Measurements from ENCODE around the gene KRTAP1-1. TPM values are rescaled to one million over a fixed set of nuclear protein-coding genes. Genes with fewer than 3 reads are reported as not detected.

KRTAP1-1 gene
- total RNA-seq, 1 donor from 2014 or later, result not detected

- DNase-seq (ENCODE audit: low read depth), result no peak
- no peak for TF ChIP-seq CTCF (conservative IDR thresholded peaks at IDR 0.05; ENCODE audit: low read depth, low read length)
These were observed 25.8 kb downstream of the KRTAP1-1 start for GRCh38 chr17:41015454-41015853.

DNA sequence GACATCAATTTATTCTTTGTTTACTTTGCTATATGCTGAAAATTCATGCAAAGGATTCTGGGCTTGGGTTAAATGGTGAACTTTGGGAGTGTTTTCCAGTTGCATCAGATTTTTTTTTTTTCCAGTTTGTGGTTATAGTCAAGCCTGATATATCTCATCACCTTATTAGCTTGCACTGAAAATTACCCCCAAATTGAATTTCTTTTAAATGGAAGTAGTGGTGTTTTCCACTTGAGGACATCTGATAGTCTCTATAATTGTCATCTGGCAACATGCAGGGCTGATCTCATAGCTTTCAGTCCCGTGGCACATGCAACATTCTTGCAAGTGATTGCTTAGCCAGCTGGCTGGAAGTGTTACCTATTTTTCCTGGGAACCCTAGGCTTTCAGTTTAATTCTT lies 27.6 kb downstream of the KRTAP1-1 start:
- H3K4me3 ChIP-seq (ENCODE audit: low read depth, low read length), result no peak overlapping the region
- no peak for DNase-seq (ENCODE audit: low read depth)
- no peak for TF ChIP-seq CTCF (conservative IDR thresholded peaks at IDR 0.05; ENCODE audit: low read depth, low read length)

More at GRCh38 chr17:41015454-41015853, 25.8 kb downstream of the KRTAP1-1 start:
- no peak overlapping the region for H3K4me3 ChIP-seq (ENCODE audit: low read depth, low read length)

- no peak for TF ChIP-seq CTCF (conservative IDR thresholded peaks at IDR 0.05; ENCODE audit: low read depth, low read length)
- DNase-seq (ENCODE audit: low read depth), result no peak
These were observed 28.1 kb downstream of the KRTAP1-1 start for GRCh38 chr17:41013181-41013580.

DNA sequence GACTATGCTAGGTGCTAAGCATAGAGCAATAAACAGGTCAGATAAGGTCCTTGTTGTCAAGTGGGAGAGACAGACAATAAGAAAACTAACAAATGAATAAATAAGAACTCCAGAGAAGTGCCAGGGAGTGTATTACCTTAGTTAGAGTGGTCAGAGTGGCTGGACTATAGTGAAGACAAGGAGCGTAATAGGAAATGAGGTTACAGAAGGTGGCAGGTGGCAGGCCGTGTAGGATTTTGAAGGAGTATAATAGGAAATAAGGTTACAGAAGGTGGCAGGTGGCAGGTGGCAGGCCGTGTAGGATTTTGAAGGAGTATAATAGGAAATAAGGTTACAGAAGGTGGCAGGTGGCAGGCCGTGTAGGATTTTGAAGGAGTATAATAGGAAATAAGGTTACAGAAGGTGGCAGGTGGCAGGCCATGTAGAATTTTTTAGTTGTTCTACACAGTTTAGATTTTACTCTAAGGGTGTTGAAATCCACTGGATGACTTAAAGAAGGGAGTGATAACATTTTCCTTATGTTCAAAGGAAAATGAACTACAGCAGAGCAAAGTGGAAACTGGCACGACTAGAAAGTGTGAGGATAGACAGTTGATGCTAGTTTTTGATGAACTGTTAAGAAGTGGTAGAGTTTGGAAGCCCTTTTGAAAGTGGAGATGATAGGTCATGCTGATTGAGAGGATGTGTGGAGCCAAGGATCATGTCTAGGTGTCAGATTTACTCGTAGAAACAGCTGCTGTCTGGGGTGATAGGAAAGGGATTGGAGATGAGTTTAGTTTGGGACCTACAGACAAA lies 28.7 kb downstream of the KRTAP1-1 start:
- no peak for TF ChIP-seq CTCF (conservative IDR thresholded peaks at IDR 0.05; ENCODE audit: low read depth, low read length)
- no peak overlapping the region for H3K4me3 ChIP-seq (ENCODE audit: low read depth, low read length)
- no peak for DNase-seq (ENCODE audit: low read depth)

More at GRCh38 chr17:41013181-41013580, 28.1 kb downstream of the KRTAP1-1 start:
- H3K4me3 ChIP-seq (ENCODE audit: low read depth, low read length), result no peak overlapping the region

- DNase-seq (ENCODE audit: low read depth), result no peak
- TF ChIP-seq CTCF (conservative IDR thresholded peaks at IDR 0.05; ENCODE audit: low read depth, low read length), result no peak
- no peak overlapping the region for H3K4me3 ChIP-seq (ENCODE audit: low read depth, low read length)
These were observed 30.8 kb downstream of the KRTAP1-1 start for GRCh38 chr17:41010441-41010840.

- no peak overlapping the region for H3K4me3 ChIP-seq (ENCODE audit: low read depth, low read length)
- no peak for DNase-seq (ENCODE audit: low read depth)
- no peak for TF ChIP-seq CTCF (conservative IDR thresholded peaks at IDR 0.05; ENCODE audit: low read depth, low read length)
These were observed 31.3 kb downstream of the KRTAP1-1 start for GRCh38 chr17:41009936-41010335.

GRCh38 chr17:41009301-41009760 lies 31.9 kb downstream of the KRTAP1-1 start:
- H3K4me3 ChIP-seq (ENCODE audit: low read depth, low read length), result no peak overlapping the region
- DNase-seq (ENCODE audit: low read depth), result no peak
- no peak for TF ChIP-seq CTCF (conservative IDR thresholded peaks at IDR 0.05; ENCODE audit: low read depth, low read length)
